Calu3 (cell line): ENCODE measurements around the gene KIAA1958. TPM values are rescaled to one million over a fixed set of nuclear protein-coding genes. Genes with fewer than 3 reads are reported as not detected.

Source experiments
- BruUV-seq: library from RNA; stranded (reverse); fragments of 400-500 nt; replicated peaks from 2 replicates; lab custom pipeline; 2021; lab: Mats Ljungman, UMichigan
- CTCF ChIA-PET: fragments of 300-600 bp; sonication (Branson Sonifier 250); formaldehyde crosslinking; loops from one replicate; lab custom pipeline; 2022; ENCODE audit warnings: antibody characterized with exemption; lab: Charles Lee
- DNase-seq: peaks from one replicate; pipeline ENCODE4 v3.0.0; 2022
- H3K27ac Mint-ChIP-seq: one replicate; pipeline ENCODE4 v1.8.0; 2022; ENCODE audit warnings: mixed read lengths; ENCODE audit not compliant: unreplicated experiment
- H3K27me3 Mint-ChIP-seq: one replicate; pipeline ENCODE4 v1.8.0; 2022; ENCODE audit warnings: mixed read lengths; ENCODE audit not compliant: unreplicated experiment
- H3K36me3 Mint-ChIP-seq: one replicate; pipeline ENCODE4 v1.8.0; 2022; ENCODE audit warnings: mild to moderate bottlenecking, moderate library complexity, mixed read lengths; ENCODE audit not compliant: insufficient read depth, unreplicated experiment
- H3K4me1 Mint-ChIP-seq: one replicate; pipeline ENCODE4 v1.8.0; 2022; ENCODE audit warnings: mild to moderate bottlenecking, low read depth, mixed read lengths; ENCODE audit not compliant: unreplicated experiment
- H3K4me3 Mint-ChIP-seq: one replicate; pipeline ENCODE4 v1.8.0; 2022; ENCODE audit warnings: mild to moderate bottlenecking, low read depth, moderate library complexity, mixed read lengths; ENCODE audit not compliant: unreplicated experiment
- H3K9me3 Mint-ChIP-seq: one replicate; pipeline ENCODE4 v1.8.0; 2022; ENCODE audit warnings: low read depth, mixed read lengths; ENCODE audit not compliant: unreplicated experiment
- intact Hi-C: fragments of 100-400 bp; cut with micrococcal nuclease; formaldehyde crosslinking; loops from one replicate; pipeline ENCODE4 v1.10.0; 2022; ENCODE audit not compliant: unreplicated experiment
- total RNA-seq: library from RNA; stranded (reverse); gene quantifications from 2 replicates; pipeline ENCODE4 v1.2.3, GENCODE V29; 2022
- TF ChIP-seq, protein P1 (sequence below): fragments of 200-600 bp; IDR thresholded peaks from one replicate; pipeline ENCODE4 v1.8.0; 2022; ENCODE audit warnings: antibody characterized with exemption; ENCODE audit not compliant: unreplicated experiment

Gene KIAA1958
- total RNA-seq, 1 experiment from 2014 or later = 13.0 TPM

DNA sequence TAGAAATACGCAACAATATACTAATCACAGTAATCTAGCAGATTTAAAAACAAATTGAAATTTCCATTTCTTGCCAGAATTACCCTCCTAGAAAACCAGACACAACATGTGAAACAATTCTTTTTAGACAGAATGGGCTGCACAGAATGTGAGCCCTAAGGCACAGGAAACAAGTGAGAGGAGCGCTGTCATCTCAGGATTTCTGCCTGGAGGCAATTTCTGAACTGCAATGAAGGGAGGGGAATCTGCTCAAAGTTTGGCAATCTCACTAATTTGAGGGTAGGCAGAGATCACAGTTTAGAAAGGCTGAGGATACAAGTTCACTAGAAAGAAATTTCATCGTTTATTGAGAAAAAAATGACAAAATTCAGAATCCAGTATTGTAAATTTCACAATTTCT lies 161.0 kb downstream of the KIAA1958 start:
- H3K9me3 Mint-ChIP-seq = peaks cover 2% of the 10 kb centered on the region
- CTCF ChIA-PET = no interaction called here
- peaks cover 5% of the 10 kb centered on the region for H3K36me3 Mint-ChIP-seq
- TF ChIP-seq, protein P1, sequence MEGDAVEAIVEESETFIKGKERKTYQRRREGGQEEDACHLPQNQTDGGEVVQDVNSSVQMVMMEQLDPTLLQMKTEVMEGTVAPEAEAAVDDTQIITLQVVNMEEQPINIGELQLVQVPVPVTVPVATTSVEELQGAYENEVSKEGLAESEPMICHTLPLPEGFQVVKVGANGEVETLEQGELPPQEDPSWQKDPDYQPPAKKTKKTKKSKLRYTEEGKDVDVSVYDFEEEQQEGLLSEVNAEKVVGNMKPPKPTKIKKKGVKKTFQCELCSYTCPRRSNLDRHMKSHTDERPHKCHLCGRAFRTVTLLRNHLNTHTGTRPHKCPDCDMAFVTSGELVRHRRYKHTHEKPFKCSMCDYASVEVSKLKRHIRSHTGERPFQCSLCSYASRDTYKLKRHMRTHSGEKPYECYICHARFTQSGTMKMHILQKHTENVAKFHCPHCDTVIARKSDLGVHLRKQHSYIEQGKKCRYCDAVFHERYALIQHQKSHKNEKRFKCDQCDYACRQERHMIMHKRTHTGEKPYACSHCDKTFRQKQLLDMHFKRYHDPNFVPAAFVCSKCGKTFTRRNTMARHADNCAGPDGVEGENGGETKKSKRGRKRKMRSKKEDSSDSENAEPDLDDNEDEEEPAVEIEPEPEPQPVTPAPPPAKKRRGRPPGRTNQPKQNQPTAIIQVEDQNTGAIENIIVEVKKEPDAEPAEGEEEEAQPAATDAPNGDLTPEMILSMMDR = no peak
- BruUV-seq = no TSS peak
- intact Hi-C loops = no loop called here
- no peaks in the 10 kb centered on the region for H3K4me1 Mint-ChIP-seq
- H3K27me3 Mint-ChIP-seq = no peaks in the 10 kb centered on the region
- no peak overlapping the region for H3K27ac Mint-ChIP-seq
- no peak for DNase-seq
- no peak overlapping the region for H3K4me3 Mint-ChIP-seq

DNA sequence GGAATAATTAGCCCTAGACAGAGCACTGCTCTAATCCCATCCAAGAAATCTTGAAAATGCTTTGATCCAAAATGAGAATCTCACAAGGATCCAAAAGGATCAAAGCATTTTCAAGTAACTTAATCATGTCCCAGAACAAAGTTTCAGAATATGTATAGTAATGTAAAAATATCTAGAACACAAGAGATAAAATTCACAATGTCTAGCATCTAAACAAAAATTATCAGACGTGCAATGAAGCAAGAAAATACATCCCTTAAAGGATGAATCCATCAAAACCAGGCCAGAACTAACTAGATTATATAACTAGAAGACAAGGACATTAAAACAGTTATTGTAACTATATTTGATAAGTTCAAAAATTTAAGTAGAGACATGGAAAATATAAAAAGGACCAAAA lies 162.0 kb downstream of the KIAA1958 start:
- Mint-ChIP-seq H3K36me3 (peaks cover 5% of the 10 kb centered on the region), H3K4me1 (no peaks in the 10 kb centered on the region), H3K27ac (no peak overlapping the region), H3K9me3 (peaks cover 2% of the 10 kb centered on the region), H3K4me3 (no peak overlapping the region), H3K27me3 (no peaks in the 10 kb centered on the region)
- CTCF ChIA-PET = no interaction called here
- TF ChIP-seq, protein P1 = no peak
- BruUV-seq = no TSS peak
- intact Hi-C loops = no loop called here
- no peak for DNase-seq

DNA sequence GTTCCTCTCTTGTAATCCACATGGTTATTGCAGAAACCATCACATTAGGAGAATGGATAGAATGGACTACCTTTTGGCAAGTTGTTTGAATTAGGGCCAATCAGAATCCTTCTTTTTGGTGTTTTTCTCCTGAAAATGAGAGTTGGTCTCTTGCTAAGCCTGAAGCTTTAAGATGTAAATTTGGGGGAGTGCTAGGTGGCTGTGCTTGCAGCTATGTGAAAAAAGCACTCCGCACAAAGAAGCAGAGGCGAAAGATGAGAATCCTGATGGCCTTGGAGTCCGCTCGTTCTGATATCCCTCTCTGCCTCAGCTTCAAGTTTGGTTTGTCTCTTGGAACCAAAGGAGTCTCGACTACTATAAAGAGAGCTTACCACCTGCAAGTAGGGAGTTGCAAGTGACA lies 167.7 kb downstream of the KIAA1958 start:
- Mint-ChIP-seq H3K27ac (no peak overlapping the region), H3K27me3 (no peaks in the 10 kb centered on the region), H3K9me3 (peaks cover 2% of the 10 kb centered on the region), H3K4me3 (no peak overlapping the region), H3K36me3 (no peaks in the 10 kb centered on the region), H3K4me1 (no peaks in the 10 kb centered on the region)
- intact Hi-C loops = no loop called here
- DNase-seq = no peak
- CTCF ChIA-PET = no interaction called here
- no TSS peak for BruUV-seq
- TF ChIP-seq, protein P1 = no peak

DNA sequence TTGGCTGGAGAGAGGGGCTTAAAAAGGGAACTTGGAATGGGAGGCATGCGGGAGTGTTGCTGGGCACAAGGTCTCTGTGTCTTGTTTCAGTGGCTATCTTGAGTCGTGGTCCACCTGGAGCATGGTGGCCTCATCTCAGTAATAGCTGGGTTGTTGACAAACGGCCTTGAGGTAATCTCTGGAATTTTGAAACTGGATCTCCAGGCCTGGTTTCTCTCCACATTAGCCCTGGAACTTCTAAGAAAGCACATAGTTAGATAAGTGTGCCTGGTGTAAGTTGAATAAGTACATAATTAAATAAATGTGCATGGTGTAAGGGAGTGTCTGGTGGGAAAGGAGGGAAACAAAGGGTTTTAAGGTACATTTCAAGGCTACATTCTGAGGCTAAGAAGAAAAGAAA lies 169.0 kb downstream of the KIAA1958 start:
- CTCF ChIA-PET = no interaction called here
- Mint-ChIP-seq H3K36me3 (no peaks in the 10 kb centered on the region), H3K27ac (no peak overlapping the region), H3K27me3 (no peaks in the 10 kb centered on the region), H3K4me3 (no peak overlapping the region), H3K4me1 (no peaks in the 10 kb centered on the region), H3K9me3 (no peaks in the 10 kb centered on the region)
- TF ChIP-seq, protein P1 = no peak
- intact Hi-C loops = no loop called here
- DNase-seq = no peak
- no TSS peak for BruUV-seq
